RWPE2 (cell line): ENCODE measurements around the gene RNF220.

Experiments used
- ATAC-seq: fragments of 200-7000 bp; cut with Tn5 transposase; 3 replicates; pipeline ENCODE4 v1.9.1; 2021; ENCODE audit warnings: low read depth
- DNase-seq: peaks from one replicate; pipeline ENCODE4 v3.0.0-alpha.2; 2020; ENCODE audit warnings: low spot score
- H3K27ac ChIP-seq: fragments of 450-650 bp; 2 replicates; pipeline ENCODE4 v1.5.1; 2017; ENCODE audit warnings: mild to moderate bottlenecking; ENCODE audit not compliant: poor library complexity, severe bottlenecking
- H3K27me3 ChIP-seq: fragments of 250-450 bp; sonication (Bioruptor Pico); 2 replicates; pipeline ENCODE4 v1.5.1; 2021; ENCODE audit warnings: mild to moderate bottlenecking, moderate library complexity; ENCODE audit not compliant: insufficient read depth, poor library complexity, severe bottlenecking
- H3K36me3 ChIP-seq: fragments of 250-450 bp; sonication (Bioruptor Pico); 2 replicates; pipeline ENCODE4 v1.5.1; 2020; ENCODE audit warnings: low read depth, mild to moderate bottlenecking, moderate library complexity
- H3K4me1 ChIP-seq: fragments of 250-450 bp; sonication (Bioruptor Pico); 2 replicates; pipeline ENCODE4 v1.5.1; 2021; ENCODE audit warnings: mild to moderate bottlenecking, moderate library complexity; ENCODE audit not compliant: insufficient read depth, poor library complexity, severe bottlenecking
- H3K4me3 ChIP-seq: fragments of 250-450 bp; sonication (Bioruptor Pico); 2 replicates; pipeline ENCODE4 v1.5.1; 2021; ENCODE audit warnings: mild to moderate bottlenecking, moderate library complexity; ENCODE audit not compliant: severe bottlenecking
- H3K9me3 ChIP-seq: fragments of 250-450 bp; sonication (Bioruptor Pico); 2 replicates; pipeline ENCODE4 v1.5.1; 2021; ENCODE audit warnings: mild to moderate bottlenecking, moderate library complexity; ENCODE audit not compliant: severe bottlenecking
- CTCF ChIP-seq: fragments of 450-650 bp; IDR thresholded peaks from one replicate; pipeline ENCODE4 v1.5.1; 2017; ENCODE audit warnings: mild to moderate bottlenecking, moderate library complexity; ENCODE audit not compliant: poor library complexity, severe bottlenecking

RNF220 gene

GRCh38 chr1:44407430-44408211, 2.6 kb downstream of the RNF220 start:
- DNase-seq: no peak
- no peak for ATAC-seq
- TF ChIP-seq CTCF: no peak

GRCh38 chr1:44408212-44408582, 3.1 kb downstream of the RNF220 start:
- H3K36me3 ChIP-seq: no peaks in the 10 kb centered on the region
- no peak overlapping the region for H3K4me3 ChIP-seq
- H3K27me3 ChIP-seq: peaks cover 89% of the 10 kb centered on the region
- DNase-seq (no peak), ATAC-seq (no peak)
- no peak for TF ChIP-seq CTCF
- peaks cover 2% of the 10 kb centered on the region for H3K9me3 ChIP-seq
- H3K27ac ChIP-seq: no peak overlapping the region
- H3K4me1 ChIP-seq: no peaks in the 10 kb centered on the region

More at GRCh38 chr1:44407430-44408211, 2.6 kb downstream of the RNF220 start:
- no peak overlapping the region for H3K27ac ChIP-seq
- peaks cover 89% of the 10 kb centered on the region for H3K27me3 ChIP-seq
- no peaks in the 10 kb centered on the region for H3K36me3 ChIP-seq
- H3K4me1 ChIP-seq: no peaks in the 10 kb centered on the region
- H3K9me3 ChIP-seq: peaks cover 2% of the 10 kb centered on the region
- H3K4me3 ChIP-seq: no peak overlapping the region

GRCh38 chr1:44408632-44409602, 3.9 kb downstream of the RNF220 start:
- Histone ChIP-seq H3K4me3 (no peak overlapping the region), H3K4me1 (no peaks in the 10 kb centered on the region), H3K27me3 (peaks cover 94% of the 10 kb centered on the region), H3K36me3 (no peaks in the 10 kb centered on the region), H3K9me3 (peaks cover 2% of the 10 kb centered on the region), H3K27ac (no peak overlapping the region)
- ATAC-seq: no peak
- DNase-seq: no peak
- no peak for TF ChIP-seq CTCF

GRCh38 chr1:44409757-44410156, 4.7 kb downstream of the RNF220 start:
- Histone ChIP-seq H3K27me3 (peaks cover 98% of the 10 kb centered on the region), H3K4me3 (no peak overlapping the region), H3K4me1 (no peaks in the 10 kb centered on the region), H3K36me3 (no peaks in the 10 kb centered on the region), H3K27ac (no peak overlapping the region), H3K9me3 (peaks cover 2% of the 10 kb centered on the region)
- DNase-seq: no peak
- no peak for TF ChIP-seq CTCF
- no peak for ATAC-seq
